Stimulated activated CD8-positive, alpha-beta memory T cell treated with anti-CD3 and anti-CD28 coated beads, Interleukin-15, amount 100 ng/mL, for 4 hours (primary cell): Measurements from ENCODE around the gene ZIC5.

ENCODE experiments used
- DNase-seq, 2 donors: peaks; one replicate each; pipeline ENCODE4 v3.0.0-alpha.2; 2020; ENCODE audit warnings: low read depth in 2 of 2

Gene ZIC5

GRCh38 chr13:99976575-99976974, 5.0 kb upstream of the ZIC5 start:
- DNase-seq = no peak

- DNase-seq = no peak
Measured at GRCh38 chr13:99975626-99976025, 4.1 kb upstream of the ZIC5 start.

GRCh38 chr13:99974939-99975561, 3.5 kb upstream of the ZIC5 start:
- no peak for DNase-seq

- no peak for DNase-seq
Measured at GRCh38 chr13:99974296-99974938, 2.9 kb upstream of the ZIC5 start.

- DNase-seq = no peak
Measured at GRCh38 chr13:99973808-99974185, 2.2 kb upstream of the ZIC5 start.

- no peak for DNase-seq
Measured at GRCh38 chr13:99973163-99973807, 1.7 kb upstream of the ZIC5 start.

GRCh38 chr13:99972190-99972731, 694 bp upstream of the ZIC5 start:
- no peak for DNase-seq

- DNase-seq = no peak
Measured at GRCh38 chr13:99970651-99971575, 654 bp downstream of the ZIC5 start.

GRCh38 chr13:99969919-99970650, 1.5 kb downstream of the ZIC5 start:
- peak; percentile 34 to 47 for DNase-seq

- DNase-seq = no peak
Measured at GRCh38 chr13:99969453-99969918, 2.1 kb downstream of the ZIC5 start.

GRCh38 chr13:99968521-99969452, 2.8 kb downstream of the ZIC5 start:
- no peak for DNase-seq

GRCh38 chr13:99967869-99968520, 3.6 kb downstream of the ZIC5 start:
- DNase-seq = no peak

GRCh38 chr13:99967498-99967868, 4.1 kb downstream of the ZIC5 start:
- DNase-seq = no peak

GRCh38 chr13:99966064-99966805, 5.3 kb downstream of the ZIC5 start:
- no peak for DNase-seq

GRCh38 chr13:99965329-99966000, 6.1 kb downstream of the ZIC5 start:
- no peak for DNase-seq

GRCh38 chr13:99963816-99964339, 7.7 kb downstream of the ZIC5 start:
- DNase-seq = no peak

GRCh38 chr13:99962242-99962641, 9.3 kb downstream of the ZIC5 start:
- no peak for DNase-seq

GRCh38 chr13:99961636-99962035, 9.9 kb downstream of the ZIC5 start:
- no peak for DNase-seq
